ENCODE data around the gene NEK9. TPM values are rescaled to one million over a fixed set of nuclear protein-coding genes. Genes with fewer than 3 reads are reported as not detected.

NEK9 gene
- total and polyA plus RNA-seq, 9 of the 15 experiments (the other 6 are each of a cell fraction or from before 2014, with no cell fraction given) = 2.8 to 39.6 (median 19.8) TPM

GRCh38 chr14:75176142-75176820 lies 49.4 kb upstream of the NEK9 start, which contains the start of gene TMED10 (continued):
- TF ChIP-seq CBX1 (IDR thresholded peaks at IDR 0.05; ENCODE audit: low read depth) (0 out of 2 replicates have a peak, but pooled peaks have one; percentile 23), MXD1 (CRISPR knock-in tag; IDR thresholded peaks at IDR 0.05; ENCODE audit: borderline replicate concordance, poor library complexity, severe bottlenecking) (peak; percentile 21), GMEB1 (CRISPR knock-in tag; IDR thresholded peaks at IDR 0.05) (0 out of 2 replicates have a peak, but pooled peaks have one; percentile 25), ZNF134 (CRISPR knock-in tag; conservative IDR thresholded peaks at IDR 0.05) (0 out of 2 replicates have a peak, but pooled peaks have one; percentile 18), RBM34 (IDR thresholded peaks at IDR 0.05; ENCODE audit: borderline replicate concordance, insufficient read depth, low read length) (no peak), ZBTB33 (CRISPR knock-in tag; IDR thresholded peaks at IDR 0.05) (0 out of 2 replicates have a peak, but pooled peaks have one; percentile 44), BHLHE40 (IDR thresholded peaks at IDR 0.05; ENCODE audit: low read length) (peak; percentile 91), FOSL1 (tag; conservative IDR thresholded peaks at IDR 0.05) (0 out of 2 replicates have a peak, but pooled peaks have one; percentile 48), POLR2A (conservative IDR thresholded peaks at IDR 0.05) (peak; percentile 85), RBM15 (IDR thresholded peaks at IDR 0.05; ENCODE audit: insufficient read depth, low read length) (no peak), BRD4 (IDR thresholded peaks at IDR 0.05) (peak; percentile 68; the same call in 1 of the 2 replicates), HDAC1 (IDR thresholded peaks at IDR 0.05) (peak in 1 of 2 experiments; percentile 85; a peak in 2 of 4 replicates), TAF15 (IDR thresholded peaks at IDR 0.05; ENCODE audit: low read depth, low read length) (no peak), RAD51 (IDR thresholded peaks at IDR 0.05; ENCODE audit: borderline replicate concordance, low read depth) (peak; percentile 95), ZNF584 (CRISPR knock-in tag; IDR thresholded peaks at IDR 0.05; ENCODE audit: low read depth) (0 out of 2 replicates have a peak, but pooled peaks have one; percentile 58), ZNF395 (CRISPR knock-in tag; IDR thresholded peaks at IDR 0.05) (peak; percentile 69; the same call in 1 of the 2 replicates), STAT5B (CRISPR knock-in tag; IDR thresholded peaks at IDR 0.05) (no peak), MIER1 (IDR thresholded peaks at IDR 0.05; ENCODE audit: low read depth) (0 out of 2 replicates have a peak, but pooled peaks have one; percentile 14), ZNF699 (CRISPR knock-in tag; IDR thresholded peaks at IDR 0.05; ENCODE audit: insufficient replicate concordance) (no peak), MBD2 (IDR thresholded peaks at IDR 0.05; ENCODE audit: borderline replicate concordance, low read depth) (peak; percentile 58), TEAD1 (CRISPR knock-in tag; IDR thresholded peaks at IDR 0.05) (peak in 1 of 2 experiments; percentile 74; a peak in 2 of 4 replicates), ZFP30 (CRISPR knock-in tag; IDR thresholded peaks at IDR 0.05; ENCODE audit: borderline replicate concordance) (no peak), POU5F1 (IDR thresholded peaks at IDR 0.05; ENCODE audit: borderline replicate concordance, low read depth, low read length, partially characterized antibody) (no peak)
